Activated T-helper 2 cell treated with anti-CD3 and anti-CD28 coated beads, Interferon-gamma antibody, Interleukin-2, Interleukin-4, amounts not matched to agents 10 μg/mL and 5 μg/mL and 100 μg/mL, durations not matched to agents 14 hours and 24 hours and 36 hours (primary cell): ENCODE results near the gene LEMD2. TPM values are rescaled to one million over a fixed set of nuclear protein-coding genes. Genes with fewer than 3 reads are reported as not detected.

Source experiments
- DNase-seq: peaks from one replicate; pipeline ENCODE4 v3.0.0; 2021; ENCODE audit warnings: low spot score
- H3K27ac Mint-ChIP-seq: one replicate; pipeline ENCODE4 v1.8.0; 2021; ENCODE audit warnings: mixed read lengths
- H3K27me3 Mint-ChIP-seq: one replicate; pipeline ENCODE4 v1.8.0; 2021; ENCODE audit warnings: low read depth, mixed read lengths
- H3K36me3 Mint-ChIP-seq: one replicate; pipeline ENCODE4 v1.8.0; 2021; ENCODE audit warnings: low read depth, mixed read lengths
- H3K4me1 Mint-ChIP-seq: one replicate; pipeline ENCODE4 v1.8.0; 2021; ENCODE audit warnings: low read depth, mixed read lengths
- H3K4me3 Mint-ChIP-seq: one replicate; pipeline ENCODE4 v1.8.0; 2021; ENCODE audit warnings: low read depth, mild to moderate bottlenecking, moderate library complexity, mixed read lengths
- H3K9me3 Mint-ChIP-seq: one replicate; pipeline ENCODE4 v1.8.0; 2021; ENCODE audit warnings: mixed read lengths
- intact Hi-C: fragments of 100-400 bp; cut with micrococcal nuclease; formaldehyde crosslinking; loops from one replicate; pipeline ENCODE4 v1.15.1; 2023
- total RNA-seq: library from RNA; stranded (reverse); gene quantifications from 2 replicates; pipeline ENCODE4 v1.2.3, GENCODE V29; 2022

Gene LEMD2
- total RNA-seq, 1 donor from 2014 or later, result 66.2 TPM

DNA sequence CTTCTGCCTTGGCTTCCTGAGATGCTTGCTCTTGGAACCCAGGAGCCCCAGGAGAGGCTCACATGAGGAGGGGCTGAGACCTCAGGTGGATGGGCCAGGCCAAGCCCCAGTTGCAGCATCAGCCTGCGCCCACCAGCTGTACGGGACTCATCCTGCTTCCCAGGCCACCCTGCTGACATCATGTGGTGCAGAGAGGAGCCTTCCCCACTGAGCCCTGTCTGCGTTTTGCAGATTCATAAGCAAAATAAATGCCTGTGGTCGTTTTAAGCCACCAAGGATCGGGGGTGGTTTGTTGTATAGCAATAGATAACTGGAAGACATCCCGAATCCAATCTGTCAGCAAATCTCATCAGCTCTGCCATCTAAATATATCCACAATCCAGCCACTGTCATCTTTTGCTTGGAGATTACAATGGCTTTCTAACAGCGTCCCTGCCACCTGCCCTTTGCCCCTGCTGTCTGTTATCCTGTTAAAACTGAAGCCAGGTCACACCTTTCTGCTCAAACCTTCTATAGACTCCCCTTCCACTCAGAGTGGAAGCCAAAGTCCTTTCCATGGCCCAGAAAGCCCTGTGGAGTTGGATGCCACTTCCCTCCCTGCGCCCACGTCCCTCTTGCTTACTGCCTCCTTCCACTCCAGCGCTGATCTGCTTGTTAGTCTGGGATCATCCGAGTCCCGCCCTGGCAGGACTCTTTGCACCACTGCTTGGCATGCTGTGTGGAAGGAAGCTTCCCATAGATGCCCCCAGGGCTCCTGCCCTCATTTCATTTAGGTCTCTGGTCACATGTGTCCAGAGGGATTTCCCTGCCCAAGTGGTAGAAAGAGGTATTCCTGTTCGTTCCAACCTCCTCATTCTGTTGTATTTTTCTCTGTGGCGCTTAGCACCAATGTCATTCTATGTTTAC is 38.9 kb upstream of the LEMD2 start:
- no peak for DNase-seq
- Mint-ChIP-seq H3K27me3 (peaks cover 18% of the 10 kb centered on the region), H3K4me1 (no peaks in the 10 kb centered on the region), H3K27ac (no peak overlapping the region), H3K4me3 (no peak overlapping the region), H3K9me3 (no peaks in the 10 kb centered on the region), H3K36me3 (no peaks in the 10 kb centered on the region)
- intact Hi-C loops, result no loop called here

DNA sequence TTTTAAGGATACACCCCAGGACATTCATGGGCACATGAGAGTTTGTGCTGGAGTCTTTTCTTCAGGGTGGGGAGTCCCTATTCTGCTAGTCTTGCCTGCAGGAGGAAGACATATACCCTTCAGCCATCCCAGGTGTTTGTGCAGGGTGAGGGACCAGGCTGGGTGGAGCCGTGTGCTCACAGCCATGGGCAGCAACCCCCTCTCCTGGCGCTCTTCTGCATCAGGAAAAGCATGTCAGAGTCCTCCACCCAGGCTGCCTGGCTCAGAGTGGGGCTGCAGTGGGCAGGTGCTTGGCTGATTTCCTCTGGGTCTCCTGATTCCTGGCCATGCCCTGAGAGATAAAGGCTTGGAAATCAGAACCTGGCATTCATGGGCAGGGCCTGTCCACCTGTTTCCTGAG is 37.6 kb upstream of the LEMD2 start:
- no peaks in the 10 kb centered on the region for H3K9me3 Mint-ChIP-seq
- no peak for DNase-seq
- no peaks in the 10 kb centered on the region for H3K4me1 Mint-ChIP-seq
- intact Hi-C loops, result no loop called here
- no peak overlapping the region for H3K4me3 Mint-ChIP-seq
- no peak overlapping the region for H3K27ac Mint-ChIP-seq
- H3K36me3 Mint-ChIP-seq, result no peaks in the 10 kb centered on the region
- H3K27me3 Mint-ChIP-seq, result peaks cover 21% of the 10 kb centered on the region

DNA sequence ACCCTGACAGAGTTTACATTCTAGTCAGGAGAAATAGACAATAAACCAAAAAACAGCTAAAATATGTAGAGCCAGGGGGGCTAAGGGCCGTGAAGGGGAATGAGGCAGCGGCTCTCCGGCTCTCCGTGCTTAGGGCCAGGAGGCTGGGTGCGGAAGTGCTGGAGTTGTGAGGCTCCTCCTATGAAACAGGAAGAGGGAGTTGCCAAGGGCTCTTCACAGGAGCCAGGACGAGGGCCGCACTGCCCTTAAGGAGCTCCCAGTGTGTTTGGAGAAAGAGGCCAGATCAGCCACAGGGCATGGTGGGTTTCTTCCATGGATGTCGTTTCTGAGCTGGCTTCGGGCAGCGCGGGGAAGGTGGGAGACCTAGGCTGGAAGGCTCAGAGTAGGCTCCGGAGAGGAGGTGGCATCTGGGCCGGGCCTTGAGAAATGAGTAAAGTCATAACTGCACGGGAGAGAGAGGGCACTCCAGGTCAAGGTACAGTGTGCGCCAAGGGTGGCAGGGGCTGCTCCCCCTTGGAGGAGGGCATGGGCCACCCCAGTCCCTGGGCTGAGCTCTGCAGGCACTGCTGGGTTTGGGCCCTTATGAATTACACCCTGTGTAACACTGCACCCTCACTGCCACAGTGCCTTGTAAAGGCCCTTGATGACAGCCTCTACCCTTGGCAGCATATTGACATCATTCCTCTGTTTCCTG is 35.7 kb upstream of the LEMD2 start:
- intact Hi-C loops, result no loop called here
- Mint-ChIP-seq H3K4me1 (no peaks in the 10 kb centered on the region), H3K27me3 (peaks cover 13% of the 10 kb centered on the region), H3K36me3 (no peaks in the 10 kb centered on the region), H3K9me3 (no peaks in the 10 kb centered on the region), H3K4me3 (no peak overlapping the region), H3K27ac (no peak overlapping the region)
- DNase-seq, result no peak

DNA sequence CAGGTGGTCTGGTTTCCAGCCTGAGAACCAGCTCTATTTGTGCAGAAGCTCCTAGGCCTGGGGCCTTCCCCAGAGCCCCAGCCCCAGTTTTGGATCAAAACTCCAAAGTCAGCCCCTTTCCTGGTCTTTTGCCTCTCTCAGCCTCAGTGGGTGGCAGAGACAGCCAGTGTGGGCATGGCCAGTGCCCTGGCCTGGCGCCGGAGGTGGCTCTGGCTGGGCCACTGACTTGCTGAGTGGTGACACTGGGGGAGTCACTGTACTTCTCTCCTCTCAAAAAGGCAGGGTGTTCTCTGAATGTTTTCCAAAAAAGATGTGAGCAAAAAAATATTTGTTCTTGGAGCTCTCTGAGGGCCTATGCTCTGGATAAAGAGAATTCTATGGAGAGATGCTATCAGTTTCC is 34.9 kb upstream of the LEMD2 start:
- no peak for DNase-seq
- intact Hi-C loops, result no loop called here
- Mint-ChIP-seq H3K36me3 (no peaks in the 10 kb centered on the region), H3K9me3 (no peaks in the 10 kb centered on the region), H3K27me3 (peaks cover 13% of the 10 kb centered on the region), H3K4me3 (no peak overlapping the region), H3K4me1 (no peaks in the 10 kb centered on the region), H3K27ac (no peak overlapping the region)

DNA sequence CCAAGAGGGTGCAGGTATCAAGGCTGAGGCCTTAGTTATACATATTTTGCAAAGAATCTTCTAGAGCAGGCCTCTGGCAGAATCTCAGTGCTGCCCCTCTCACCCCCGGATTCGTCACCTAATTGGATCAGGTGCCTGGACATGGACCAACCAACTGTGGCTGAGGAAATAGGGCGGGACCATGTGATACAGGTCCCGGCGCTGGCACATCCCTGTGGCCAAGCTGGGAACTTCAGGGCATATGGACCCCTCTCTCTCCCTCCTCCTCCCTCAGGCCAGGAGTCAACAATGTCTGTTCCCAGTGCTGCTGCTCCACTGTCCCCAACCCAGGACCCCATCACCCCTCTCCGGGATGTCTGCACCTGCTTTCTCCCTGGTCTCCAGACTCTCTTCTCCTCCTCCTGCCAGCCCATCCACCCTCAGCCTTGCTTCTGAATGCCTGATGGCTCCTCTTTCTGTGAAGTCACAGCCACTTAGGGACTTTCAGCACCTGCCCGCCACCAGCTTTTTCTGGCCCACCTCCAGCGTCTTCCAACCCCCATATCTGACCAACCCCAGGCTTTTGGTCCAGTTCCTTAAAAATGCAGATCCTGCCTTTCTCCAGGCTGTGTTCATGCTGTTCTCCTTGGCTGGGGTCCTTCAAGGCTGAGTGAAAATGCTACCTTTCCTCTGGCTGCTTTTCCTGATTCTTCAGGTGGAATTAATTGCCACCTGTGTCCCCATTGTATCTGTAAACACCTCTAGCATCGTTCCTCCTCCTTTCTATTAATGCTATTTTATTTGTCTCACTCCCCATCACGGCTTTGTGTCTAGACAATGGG is 33.9 kb upstream of the LEMD2 start:
- Mint-ChIP-seq H3K4me3 (no peak overlapping the region), H3K27me3 (peaks cover 13% of the 10 kb centered on the region), H3K27ac (no peak overlapping the region), H3K4me1 (no peaks in the 10 kb centered on the region), H3K9me3 (no peaks in the 10 kb centered on the region), H3K36me3 (no peaks in the 10 kb centered on the region)
- intact Hi-C loops, result no loop called here
- DNase-seq, result no peak

DNA sequence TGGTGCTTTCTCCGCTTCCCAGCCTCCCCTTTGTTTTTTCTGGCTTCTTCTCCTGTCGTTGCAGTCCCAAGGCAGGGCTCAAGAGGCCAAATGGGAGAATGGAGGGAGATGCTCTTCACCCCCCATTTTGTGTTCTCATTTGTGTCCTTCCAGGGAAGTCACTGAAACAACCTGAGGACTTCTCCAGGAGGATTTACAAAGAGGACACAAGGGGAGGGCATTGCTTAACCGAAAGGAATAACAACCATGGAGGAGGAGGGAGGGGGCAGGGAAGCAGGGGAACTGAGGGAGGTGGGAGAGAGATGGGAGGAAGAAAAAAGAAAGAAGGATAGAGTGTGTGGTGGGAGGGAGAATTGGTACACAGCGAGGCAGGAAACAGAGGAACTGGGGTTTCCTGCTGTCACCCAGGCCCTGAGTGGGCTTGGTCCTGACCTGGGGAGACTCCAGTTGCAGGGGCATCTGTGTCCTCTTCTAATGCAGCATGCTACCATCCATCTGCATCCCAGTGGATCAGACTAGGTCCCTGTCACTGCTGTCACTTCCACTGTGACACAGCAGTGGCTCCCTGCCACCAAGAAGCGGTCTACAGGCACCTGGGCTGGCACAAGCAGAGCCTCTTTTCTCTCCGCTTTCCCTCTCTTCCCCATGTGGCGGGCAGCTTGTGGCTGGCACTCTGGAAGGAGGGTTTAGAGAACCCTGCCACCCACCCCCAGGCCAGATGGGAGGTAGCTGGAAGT is 32.0 kb upstream of the LEMD2 start:
- Mint-ChIP-seq H3K4me3 (no peak overlapping the region), H3K9me3 (no peaks in the 10 kb centered on the region), H3K4me1 (no peaks in the 10 kb centered on the region), H3K36me3 (no peaks in the 10 kb centered on the region), H3K27me3 (peaks cover 13% of the 10 kb centered on the region), H3K27ac (no peak overlapping the region)
- intact Hi-C loops, result no loop called here
- no peak for DNase-seq

DNA sequence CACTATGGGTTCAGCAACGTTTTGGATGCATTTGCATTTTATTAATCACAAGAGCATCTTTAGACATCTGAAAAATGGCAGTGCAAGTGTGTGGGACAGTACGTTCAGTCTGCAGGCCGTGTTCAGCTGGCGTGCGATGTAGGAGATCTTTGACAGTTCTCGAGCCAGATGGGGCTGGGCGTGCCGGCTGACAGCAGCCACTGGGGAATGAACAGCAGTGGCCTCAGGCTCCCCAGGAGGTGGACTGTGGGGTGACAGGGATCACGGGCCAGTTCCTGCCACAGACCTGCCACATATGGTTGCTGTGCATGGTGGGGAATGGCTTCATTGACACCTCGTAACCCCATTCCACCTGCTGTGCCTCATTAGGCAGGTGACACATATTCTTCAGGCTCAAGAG is 31.3 kb upstream of the LEMD2 start:
- no peak for DNase-seq
- intact Hi-C loops, result no loop called here
- Mint-ChIP-seq H3K9me3 (no peaks in the 10 kb centered on the region), H3K4me3 (no peak overlapping the region), H3K27me3 (peaks cover 16% of the 10 kb centered on the region), H3K36me3 (no peaks in the 10 kb centered on the region), H3K27ac (no peak overlapping the region), H3K4me1 (no peaks in the 10 kb centered on the region)

DNA sequence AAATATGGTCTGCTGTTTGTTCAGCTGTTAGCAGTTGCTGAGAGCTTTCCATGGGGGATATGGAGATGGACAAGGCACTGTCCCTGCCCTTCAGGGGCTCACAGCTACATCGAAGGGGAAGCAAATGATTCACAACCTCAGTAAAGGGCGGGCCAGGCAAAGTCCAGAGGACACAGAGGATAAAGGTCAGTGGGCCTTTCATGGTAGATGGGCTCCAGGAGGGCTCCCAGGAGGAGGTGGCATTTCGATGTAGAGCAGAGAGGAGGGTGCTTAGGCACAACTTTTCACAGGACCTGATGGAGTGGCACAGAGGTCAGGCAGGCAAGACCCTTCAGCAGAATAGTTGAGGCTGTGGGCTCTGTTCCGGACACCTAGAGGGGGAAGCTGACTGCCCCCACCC is 30.1 kb upstream of the LEMD2 start:
- intact Hi-C loops, result no loop called here
- DNase-seq, result no peak
- H3K4me3 Mint-ChIP-seq, result no peak overlapping the region
- peaks cover 13% of the 10 kb centered on the region for H3K27me3 Mint-ChIP-seq
- H3K36me3 Mint-ChIP-seq, result no peaks in the 10 kb centered on the region
- no peak overlapping the region for H3K27ac Mint-ChIP-seq
- no peaks in the 10 kb centered on the region for H3K4me1 Mint-ChIP-seq
- H3K9me3 Mint-ChIP-seq, result no peaks in the 10 kb centered on the region

DNA sequence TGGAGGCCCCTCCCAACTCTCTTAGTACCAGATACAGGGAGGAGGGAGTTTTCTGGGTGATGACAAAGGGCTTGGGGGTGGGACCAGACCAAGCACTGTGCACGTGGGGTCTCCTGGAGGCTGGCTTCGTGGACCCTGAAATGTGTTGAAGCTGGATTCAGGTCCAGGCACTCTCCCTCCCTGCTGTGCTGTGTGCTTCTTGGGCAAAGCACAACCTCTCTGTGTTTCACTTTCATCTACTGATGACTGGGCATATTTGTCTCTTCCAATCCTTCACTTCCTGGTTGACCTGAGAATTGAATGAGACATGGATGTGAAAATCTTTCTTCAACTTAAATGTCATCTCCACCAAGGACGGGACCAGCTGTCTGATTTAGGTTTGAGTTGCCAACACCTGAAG is 29.4 kb upstream of the LEMD2 start:
- intact Hi-C loops, result no loop called here
- no peak for DNase-seq
- no peak overlapping the region for H3K27ac Mint-ChIP-seq
- H3K36me3 Mint-ChIP-seq, result no peaks in the 10 kb centered on the region
- H3K4me1 Mint-ChIP-seq, result no peaks in the 10 kb centered on the region
- no peak overlapping the region for H3K4me3 Mint-ChIP-seq
- H3K9me3 Mint-ChIP-seq, result no peaks in the 10 kb centered on the region
- H3K27me3 Mint-ChIP-seq, result peaks cover 11% of the 10 kb centered on the region

DNA sequence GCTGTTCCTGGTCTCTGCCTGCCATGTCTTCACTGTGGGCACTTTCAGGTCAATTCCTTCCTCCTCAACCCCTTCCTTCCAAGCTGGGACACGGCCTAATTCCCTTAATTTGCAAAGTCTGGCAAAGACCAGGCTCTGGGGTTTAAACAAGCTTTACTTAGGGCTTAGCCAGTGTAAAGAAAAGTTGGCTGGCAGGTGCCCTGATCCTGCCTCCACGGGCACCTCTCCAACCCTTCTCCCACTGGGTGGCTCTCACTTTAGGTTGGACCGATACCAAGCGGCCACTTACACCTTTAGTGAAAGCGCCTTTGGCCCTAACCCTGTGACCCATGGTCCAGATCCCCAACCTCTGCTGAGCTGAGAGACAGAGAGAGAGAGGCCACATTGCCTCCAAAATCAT is 28.6 kb upstream of the LEMD2 start:
- Mint-ChIP-seq H3K4me1 (no peaks in the 10 kb centered on the region), H3K27me3 (peaks cover 11% of the 10 kb centered on the region), H3K27ac (no peak overlapping the region), H3K9me3 (no peaks in the 10 kb centered on the region), H3K36me3 (no peaks in the 10 kb centered on the region), H3K4me3 (no peak overlapping the region)
- DNase-seq, result no peak
- intact Hi-C loops, result no loop called here

DNA sequence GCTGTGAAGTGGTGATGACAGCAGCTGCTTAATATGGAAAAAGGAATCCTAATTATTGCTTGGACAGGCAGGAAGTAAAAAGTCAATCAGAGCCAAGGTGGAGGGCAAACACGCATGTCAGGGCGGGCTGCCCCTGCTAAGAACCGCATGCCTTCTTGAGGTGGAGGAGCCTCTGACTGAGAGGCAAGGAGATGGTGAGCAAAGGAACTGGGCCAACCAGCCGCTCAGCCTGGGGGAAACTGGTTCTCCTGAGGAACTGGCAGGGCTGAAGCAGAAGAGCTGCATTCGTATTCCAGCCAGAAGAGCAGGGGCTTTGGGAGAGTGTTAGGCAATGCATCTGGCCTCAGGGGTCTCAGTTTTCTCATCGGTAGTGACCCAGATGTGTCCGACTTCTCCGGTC is 28.0 kb upstream of the LEMD2 start:
- peaks cover 8% of the 10 kb centered on the region for H3K27me3 Mint-ChIP-seq
- intact Hi-C loops, result no loop called here
- no peak for DNase-seq
- H3K36me3 Mint-ChIP-seq, result no peaks in the 10 kb centered on the region
- H3K4me1 Mint-ChIP-seq, result no peaks in the 10 kb centered on the region
- no peak overlapping the region for H3K4me3 Mint-ChIP-seq
- H3K9me3 Mint-ChIP-seq, result no peaks in the 10 kb centered on the region
- no peak overlapping the region for H3K27ac Mint-ChIP-seq

DNA sequence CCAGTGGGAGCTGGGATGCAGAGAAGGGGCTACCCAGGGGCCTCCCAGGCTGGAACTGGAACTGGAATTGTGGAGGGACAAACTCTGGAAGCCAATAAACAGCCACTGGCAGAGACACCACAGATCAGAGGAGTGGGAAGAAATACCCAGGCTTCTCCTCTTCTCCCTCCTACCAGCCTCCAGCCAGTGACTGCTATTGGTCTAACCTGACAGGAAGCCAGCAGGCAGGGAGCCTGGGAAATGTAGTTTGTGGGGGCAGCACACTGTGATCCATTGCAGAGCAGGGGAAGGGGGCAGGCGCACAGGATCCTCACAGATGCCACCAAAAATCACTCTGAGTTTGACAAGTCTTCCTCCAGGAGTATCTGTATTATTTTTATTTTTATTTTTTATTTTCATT is 26.9 kb upstream of the LEMD2 start:
- H3K9me3 Mint-ChIP-seq, result no peaks in the 10 kb centered on the region
- DNase-seq, result no peak
- intact Hi-C loops, result no loop called here
- peaks cover 13% of the 10 kb centered on the region for H3K27me3 Mint-ChIP-seq
- H3K27ac Mint-ChIP-seq, result no peak overlapping the region
- no peaks in the 10 kb centered on the region for H3K4me1 Mint-ChIP-seq
- no peak overlapping the region for H3K4me3 Mint-ChIP-seq
- H3K36me3 Mint-ChIP-seq, result no peaks in the 10 kb centered on the region
